GM18870 (cell line): ENCODE data around the gene CD300H.

Experiments
- ATAC-seq: cut with Tn5 transposase; IDR thresholded peaks from one replicate; pipeline ENCODE4 v1.9.1; 2021; ENCODE audit warnings: moderate library complexity; ENCODE audit not compliant: unreplicated experiment

CD300H gene

DNA sequence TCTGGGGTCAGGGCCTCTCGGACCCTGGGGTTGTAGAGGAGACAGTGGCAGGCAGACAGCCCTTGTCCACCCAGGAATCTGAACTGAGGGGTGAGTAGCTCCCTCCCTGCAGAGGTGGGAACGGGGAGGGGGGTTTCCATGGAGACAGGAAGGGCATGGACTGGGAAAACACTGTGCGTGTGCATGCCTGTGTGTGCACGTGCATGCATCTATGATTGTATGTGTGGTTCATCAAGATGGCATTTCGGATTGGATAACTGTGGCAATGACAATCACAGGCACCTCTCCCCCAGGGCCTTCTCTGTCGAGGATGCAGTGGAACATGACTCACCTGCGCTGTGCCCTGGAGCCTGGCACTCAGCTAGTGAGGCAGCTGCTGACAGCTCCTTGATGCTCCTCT, 15.3 kb downstream of the CD300H start:
- no peak for ATAC-seq

DNA sequence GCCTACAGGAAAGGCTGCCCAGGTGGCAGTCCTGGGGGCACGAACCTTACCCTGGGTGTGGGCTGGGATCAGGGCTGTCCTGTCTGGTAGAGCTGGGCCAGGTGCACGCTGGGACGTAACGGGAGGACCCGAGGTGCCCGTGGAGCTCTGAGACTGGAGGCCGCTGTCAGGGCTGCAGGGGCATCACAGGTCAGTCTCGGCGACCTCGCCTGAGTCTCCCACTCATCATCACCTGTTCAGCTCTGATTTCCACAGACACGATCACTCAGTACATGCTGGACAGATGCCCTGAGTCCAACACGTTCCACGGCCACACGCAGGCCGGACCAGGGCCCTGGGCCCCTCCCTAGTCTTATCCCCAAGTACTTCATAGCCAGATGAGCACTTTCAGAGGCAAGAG, 16.7 kb downstream of the CD300H start:
- no peak for ATAC-seq

DNA sequence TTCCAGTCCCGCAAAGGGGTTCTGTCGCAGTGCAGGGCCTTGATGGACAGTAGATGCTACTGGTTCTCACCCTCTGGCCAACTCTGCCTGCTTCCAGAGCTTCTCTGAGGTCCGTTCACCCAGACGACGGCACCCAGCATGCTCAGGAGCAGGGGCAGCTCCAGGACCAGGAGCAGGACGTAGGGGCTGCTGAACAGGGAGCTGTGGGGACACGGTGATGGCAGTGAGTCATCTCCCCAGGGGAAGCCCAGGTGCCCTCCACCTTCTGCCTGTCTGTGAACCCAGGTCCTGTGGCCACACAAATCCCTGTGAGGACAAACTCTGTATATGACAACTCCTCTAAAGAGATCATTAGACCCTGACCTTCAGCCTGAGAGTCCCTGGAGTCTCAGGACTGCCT, 18.0 kb downstream of the CD300H start:
- no peak for ATAC-seq

DNA sequence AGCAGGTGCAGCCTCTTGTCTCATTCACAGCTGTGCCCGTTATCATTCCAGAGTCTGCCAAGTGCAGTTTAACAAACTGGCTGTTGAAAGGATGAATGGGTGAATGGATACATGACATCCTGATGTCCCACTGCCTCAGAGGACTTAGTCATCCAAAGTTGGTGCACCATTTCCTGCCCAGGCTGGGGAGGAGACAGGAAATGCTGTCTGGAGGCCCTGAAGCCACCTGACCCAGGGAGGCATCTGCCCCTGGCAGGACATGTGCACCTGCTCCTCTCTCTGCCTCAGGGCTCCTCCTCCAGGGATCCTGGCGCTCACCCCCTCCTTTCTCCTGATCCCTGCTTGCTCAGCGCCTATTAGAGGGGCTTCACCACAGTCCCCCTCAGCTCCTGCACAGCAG, 19.6 kb downstream of the CD300H start:
- ATAC-seq: no peak

DNA sequence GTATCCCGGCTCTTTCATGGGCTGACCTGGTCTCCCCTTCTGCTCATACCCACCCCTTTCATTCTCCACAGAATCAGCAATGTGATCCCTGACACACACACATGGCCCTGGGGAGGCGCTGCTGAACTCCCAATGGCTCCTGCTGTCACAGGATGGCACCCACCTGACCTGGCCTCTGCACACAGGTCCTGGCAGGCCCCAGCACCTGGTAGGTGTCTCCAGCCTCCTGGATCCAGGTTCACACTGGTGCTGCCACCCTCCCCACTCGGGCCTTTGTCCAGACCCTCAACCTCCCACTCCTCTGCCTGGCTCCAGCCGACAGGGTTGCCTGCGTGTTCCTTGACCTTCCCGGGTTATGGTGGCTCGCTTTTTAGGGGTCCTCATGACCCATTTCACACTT, 20.0 kb downstream of the CD300H start:
- no peak for ATAC-seq

DNA sequence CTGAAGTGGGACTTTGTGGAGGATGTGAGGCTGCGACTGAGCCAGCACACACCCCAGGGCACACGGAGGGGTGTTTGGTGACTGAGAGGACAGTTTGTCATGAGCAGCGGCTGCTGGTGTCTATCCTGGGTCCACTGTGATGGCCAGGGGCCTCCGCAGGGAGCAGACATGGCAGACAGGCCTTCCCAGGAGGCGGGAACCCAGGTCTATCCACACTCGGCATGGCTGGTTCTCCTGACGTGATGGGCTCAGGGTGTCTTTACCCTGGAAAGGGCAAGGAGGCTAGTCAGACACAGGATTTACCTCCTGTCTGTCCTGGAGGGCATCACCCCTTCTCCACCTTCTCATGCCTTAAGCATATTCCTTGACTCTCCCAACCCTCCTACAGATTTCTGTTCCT, 20.7 kb downstream of the CD300H start:
- no peak for ATAC-seq

DNA sequence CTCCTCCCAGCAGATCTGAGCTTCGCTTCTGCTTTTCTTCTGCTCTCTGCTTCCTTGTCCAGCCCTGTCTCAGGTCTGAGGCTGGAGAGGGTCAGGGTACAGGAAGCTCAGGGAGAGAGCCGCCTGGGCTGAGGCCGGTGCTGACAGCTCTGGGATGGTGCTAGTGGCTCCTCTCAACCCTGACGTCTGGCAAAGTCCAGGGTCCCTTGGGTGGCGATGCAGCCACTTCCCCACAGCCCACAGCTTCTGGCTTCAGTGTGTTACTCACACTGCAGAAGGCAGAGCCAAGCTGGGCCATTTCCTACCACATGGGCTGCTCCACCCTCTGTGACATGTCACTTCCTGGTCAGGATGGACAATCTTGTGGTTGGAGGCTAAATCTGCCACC, 21.5 kb downstream of the CD300H start, which contains the start of gene CD300C:
TSS of gene CD300C (minus strand) at position 273 of the 388 bp plus-strand sequence. CDS start 333 bp downstream, outside the sequence.
- ATAC-seq: no peak

DNA sequence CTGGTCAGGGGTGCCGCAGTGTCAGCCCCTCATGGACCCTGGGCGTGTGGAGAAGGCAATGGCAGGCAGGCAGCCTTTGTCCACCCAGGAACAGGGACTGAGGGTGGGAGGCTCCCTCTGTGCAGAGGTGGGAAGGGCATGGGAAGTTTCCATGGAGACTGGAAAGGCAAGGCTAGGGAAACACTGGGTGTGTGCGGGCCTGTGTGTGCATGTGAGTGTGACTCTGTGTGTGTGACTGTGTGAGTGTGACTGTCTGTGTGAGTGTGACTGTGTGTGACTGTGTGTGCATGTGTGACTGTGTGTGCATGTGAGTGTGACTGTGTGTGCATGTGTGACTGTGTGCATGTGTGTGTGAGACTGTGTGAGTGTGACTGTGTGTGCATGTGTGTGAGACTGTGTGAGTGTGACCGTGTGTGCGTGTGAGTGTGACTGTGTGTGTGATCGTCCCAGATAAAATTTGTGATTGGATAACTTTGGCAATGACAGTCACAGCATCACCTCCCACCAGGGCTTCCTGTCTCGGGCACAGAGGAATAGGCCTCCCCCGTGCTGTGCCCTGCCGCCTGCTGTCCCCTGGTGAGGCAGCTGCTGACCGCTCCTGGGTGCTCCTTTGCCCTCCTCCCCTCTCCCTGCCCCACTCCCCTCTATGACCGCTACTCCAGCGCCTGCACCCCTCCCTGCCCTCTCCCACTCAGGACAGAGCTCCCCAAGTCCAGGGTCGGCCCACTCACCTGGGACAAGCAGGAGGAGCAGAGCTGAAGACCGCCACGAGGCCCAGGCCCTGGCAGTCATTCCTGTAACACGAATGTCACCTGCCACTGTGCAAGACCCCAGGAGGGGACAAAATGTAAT, 22.1 kb downstream of the CD300H start:
- ATAC-seq: no peak

DNA sequence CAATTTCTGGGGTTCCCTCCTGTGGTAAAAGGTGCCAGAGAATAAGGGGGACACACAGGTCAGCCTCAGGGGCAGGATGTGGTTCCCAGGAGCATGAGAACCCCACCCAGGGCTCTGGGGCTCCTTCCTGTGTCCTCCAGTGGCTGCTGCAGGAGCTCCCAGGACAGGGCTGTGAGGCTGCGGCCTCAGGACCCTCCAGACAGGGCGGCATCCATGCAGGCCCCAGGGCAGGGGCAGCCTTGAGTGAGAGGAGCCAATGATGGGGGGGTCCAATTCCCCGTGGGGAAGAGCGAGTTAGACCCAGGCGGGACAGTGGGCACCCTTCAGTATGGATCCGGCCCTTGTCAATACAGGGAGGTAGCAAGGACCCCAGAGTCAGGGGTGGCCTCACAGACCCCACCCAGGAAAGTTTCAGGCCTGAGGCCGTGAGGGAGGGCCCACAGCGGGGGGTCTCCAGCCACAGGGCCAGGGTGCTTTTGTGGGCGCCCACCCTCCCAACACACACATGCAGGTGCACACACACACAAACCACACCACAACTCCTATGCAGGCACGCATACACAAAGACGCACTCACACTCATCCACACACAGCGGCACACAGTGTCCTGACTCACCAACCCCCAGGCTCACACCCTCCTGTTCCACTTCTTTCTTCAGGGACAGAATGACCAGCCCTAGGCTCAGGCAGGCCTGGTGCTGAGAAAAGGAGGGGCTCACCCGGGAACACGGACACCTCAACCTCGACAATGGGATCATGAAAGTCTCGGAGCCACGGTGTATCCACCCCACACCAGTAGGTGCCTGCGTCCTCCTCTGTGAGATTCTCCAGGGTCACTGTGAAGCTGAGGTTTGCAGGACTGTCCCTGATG, 23.2 kb downstream of the CD300H start:
- no peak for ATAC-seq

DNA sequence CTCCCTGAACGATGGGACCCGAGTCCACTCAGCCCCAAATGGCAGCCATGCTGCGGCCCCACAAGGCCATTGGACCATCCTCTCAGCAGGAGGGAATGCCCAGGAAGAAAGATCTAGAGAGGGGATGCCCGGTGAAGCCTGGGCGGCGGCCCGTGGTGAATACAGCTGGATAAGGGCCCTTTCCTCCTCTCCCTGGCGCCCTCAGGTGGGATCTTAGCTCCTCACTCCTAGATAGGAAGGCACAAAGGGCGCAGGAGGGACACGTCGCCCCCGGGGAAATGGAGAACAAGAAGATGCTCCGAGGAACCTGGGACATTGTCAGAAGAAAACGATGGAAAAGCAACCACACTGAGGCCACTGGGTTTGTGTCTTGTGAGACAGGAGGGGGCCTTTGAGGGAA, 23.9 kb downstream of the CD300H start:
- no peak for ATAC-seq

DNA sequence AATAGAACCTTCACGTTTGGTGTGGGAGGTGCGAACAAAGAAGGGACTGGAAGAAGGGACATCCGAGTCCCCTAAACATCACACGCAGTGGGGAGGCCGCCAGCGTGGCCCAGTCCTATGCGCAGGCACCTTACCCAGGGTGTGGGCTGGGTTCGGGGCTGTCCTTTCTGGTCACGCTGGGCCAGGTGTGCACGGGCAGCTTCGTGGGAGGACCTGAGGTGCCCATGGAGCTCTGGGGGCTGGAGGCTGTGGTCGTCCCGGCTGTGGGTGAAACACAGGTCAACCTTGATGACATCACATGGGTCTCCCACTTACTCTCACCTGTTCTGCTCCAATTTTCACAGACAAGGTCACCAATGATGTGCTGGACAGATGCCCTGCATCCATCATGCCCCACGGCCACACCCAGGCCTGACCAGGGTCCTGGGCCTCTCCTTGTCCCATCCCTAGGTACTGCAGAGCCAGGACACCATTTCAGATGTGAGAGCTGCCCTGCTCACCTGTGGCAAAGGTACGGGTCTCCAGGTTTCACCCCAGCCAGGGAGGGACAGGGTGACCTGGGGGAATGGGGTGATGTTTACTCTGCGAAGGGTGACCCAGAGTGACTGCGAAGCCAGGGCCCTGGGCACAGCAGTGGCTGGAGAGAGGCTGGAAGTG, 24.5 kb downstream of the CD300H start:
- ATAC-seq: no peak

DNA sequence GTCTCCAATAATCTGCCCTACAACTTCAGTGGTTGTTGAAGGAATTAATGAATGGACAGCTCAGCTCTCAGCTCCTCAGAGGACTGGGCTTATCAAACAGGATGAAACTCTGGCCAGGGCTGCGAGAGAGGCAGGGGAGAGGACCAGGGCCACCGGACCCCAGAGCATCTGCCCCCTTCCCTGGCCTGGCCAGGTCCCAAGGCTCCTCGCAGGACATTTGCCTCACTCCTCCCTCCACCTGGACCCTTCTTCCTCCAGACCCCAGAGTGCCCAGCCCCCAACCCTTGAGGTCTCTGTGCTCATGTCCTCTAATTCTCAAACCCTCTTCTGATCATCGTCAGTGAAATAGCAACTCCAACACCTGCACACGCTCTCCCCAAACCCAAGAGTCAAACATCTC, 25.1 kb downstream of the CD300H start:
- no peak for ATAC-seq

DNA sequence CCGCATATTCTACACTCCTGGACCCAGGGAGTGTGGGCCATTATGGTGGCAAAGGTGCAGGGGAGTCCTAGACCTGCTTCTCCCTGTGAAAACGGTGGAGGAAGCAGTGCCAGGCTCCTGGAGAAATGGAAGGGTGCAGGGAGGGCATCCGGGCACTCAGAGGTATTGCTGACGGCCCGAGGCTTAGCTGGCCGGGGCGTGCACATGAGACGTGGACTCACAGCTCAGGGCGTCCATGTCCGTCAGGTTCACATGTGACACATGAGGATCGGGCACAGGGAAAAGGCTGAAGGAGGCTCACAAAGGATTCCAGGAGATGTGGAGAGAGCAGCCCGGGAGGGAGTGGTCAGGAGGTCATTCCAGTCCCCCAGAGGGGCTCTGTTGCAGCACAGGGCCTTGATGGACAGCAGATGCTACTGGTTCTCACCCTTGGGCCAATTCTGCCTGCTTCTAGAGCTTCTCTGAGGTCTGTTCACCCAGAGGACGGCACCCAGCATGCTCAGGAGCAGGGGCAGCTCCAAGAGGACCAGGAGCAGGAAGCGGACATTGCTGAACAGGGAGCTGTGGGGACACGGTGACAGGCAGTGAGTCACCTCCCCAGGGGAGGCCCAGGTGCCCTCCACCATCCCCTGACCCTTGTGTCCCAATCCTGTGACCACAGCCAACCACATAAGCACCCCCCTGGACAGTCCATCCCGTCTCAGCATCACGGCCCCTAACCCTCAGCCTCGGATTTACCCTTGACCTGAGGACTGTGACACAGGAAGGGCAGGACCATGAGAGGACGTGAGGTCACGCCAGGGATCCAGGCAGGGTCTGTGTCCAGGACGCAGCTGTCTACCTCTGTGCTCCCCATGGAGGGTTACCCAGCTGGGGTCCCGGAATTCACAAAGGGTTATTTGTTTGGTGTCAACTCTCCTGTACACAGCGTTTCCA, 25.9 kb downstream of the CD300H start:
- no peak for ATAC-seq

DNA sequence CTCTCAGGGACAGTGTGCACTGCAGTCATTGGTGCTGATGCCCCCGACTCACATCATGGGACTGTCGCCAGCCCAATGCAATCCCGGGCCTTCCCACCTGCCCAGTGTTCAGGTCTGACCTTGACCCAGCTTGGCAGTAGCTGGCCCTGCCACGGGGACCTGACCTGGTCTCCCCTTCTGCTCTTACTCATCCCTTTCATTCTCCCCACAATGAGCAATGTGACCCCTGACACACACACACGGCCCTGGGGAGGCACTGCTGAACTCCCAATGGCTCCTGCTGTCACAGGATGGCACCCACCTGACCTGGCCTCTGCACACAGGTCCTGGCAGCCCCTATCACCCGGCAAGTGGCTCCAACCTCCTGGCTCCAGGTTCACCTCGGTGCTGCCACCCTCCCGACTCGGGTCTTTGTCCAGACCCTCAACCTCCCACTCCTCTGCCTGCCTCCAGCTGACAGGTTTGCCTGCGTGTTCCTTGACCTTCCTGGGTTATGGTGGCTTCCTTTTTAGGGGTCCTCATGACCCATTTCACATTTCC, 28.0 kb downstream of the CD300H start:
- ATAC-seq: no peak

DNA sequence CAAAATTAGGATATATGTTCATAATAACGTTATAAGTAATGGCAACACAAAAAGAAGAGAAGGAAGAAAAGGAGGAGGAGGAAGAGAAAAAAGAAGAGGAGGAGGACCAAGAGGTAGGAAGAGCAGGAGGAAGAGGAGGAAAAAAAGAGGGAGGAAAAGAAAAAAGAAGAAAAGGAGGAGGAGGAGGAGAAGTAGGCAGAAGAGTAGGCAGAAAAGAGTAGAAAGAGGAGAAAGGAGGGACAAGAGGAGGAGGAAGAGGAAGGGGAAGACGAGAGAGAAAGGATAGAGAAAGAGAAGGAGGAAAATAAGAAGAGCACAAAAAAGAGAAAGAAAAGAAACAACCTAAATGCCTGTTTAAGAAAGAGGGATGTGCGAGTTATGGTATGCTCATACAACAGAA, 30.4 kb downstream of the CD300H start:
- ATAC-seq: no peak

DNA sequence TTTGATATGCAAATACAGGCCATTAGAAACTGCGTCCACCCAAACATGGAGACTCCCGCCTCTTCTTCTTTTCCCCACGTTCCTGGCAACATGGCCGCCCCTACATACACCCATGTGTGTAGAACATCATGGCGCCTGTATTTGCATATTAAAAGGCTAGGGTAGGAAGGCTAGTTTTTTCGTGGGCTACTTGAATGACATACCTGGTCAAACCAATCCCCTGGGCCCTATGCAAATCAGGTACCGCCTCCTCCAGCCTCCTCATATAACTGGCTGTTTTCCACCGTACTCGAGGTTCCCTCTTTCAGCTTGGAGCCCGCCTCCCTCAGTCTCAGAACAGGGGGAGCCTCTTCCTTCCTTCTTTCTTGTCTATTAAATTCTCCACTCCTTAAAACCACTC, 35.2 kb downstream of the CD300H start:
- no peak for ATAC-seq

DNA sequence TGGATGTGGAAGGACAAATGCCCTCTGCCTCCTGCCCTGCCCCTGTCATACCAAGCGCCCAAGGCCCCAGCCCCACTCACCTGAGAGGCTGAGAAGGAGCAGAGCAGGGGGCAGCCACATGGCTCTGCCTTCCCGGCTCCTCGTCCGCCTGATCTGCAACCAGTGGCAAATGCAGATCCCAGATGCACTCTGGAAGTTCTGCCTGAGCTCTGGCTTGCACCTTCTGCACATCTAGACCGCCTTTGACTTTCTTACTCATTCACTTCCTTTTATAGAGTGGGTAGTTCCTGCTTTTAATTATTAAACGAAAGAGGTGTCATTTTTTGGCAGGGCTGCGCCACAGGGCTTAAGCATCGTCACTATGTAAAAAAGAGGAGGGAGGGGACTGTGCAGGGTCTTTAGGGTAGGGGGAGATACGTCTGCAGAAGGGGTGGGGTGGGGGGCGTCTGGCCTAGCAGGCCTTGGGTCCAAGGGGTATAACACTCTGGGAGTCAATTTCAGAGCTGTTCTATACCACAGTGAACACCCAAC, 36.0 kb downstream of the CD300H start, which contains the start of gene CD300LB:
TSS of gene CD300LB (minus strand) at position 245 of the 531 bp plus-strand sequence. CDS start at position 120, 125 bp downstream.
- ATAC-seq: no peak

DNA sequence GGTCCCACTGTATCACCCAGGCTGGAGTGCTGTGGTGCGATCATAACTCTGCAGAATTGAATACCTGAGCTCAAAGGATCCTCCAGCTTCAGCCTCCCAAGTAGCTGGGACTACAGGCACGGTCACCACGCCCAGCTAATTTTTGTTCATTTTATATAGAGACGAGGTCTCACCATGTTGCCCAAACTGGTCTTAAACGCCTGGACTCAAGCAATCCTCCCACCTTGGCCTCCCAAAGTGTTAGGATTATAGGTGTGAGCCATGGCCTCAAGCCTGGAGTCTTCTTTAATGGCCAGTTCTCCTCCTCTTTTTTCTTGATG, 36.5 kb downstream of the CD300H start:
- no peak for ATAC-seq

DNA sequence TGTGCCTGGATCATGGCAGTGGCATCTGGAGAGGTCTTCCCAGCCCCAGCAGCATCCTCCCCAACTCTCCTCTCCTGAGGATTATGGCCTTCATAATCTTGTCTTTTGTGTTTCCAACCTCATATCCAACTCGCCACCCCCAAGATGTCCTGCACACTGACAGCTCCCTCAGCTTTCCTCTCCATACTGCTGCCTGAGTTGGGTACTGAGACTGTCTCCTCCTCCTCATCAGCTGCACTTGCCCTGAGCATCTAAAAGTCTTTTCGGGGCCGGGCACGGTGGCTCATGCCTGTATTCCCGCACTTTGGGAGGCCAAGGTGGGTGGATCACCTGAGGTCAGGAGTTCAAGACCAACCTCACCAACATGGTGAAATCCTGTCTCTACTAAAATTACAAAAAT, 38.1 kb downstream of the CD300H start:
- ATAC-seq: no peak
